Activated CD4-positive, CD25-positive, alpha-beta regulatory T cell treated with anti-CD3 and anti-CD28 coated beads, Interleukin-2, amount 50 U/mL, for 16 hours (primary cell): ENCODE measurements around the gene ERCC1.
"Not testable (repeated sequence)": the region's sequence is repeated elsewhere in the genome, so short reads cannot be mapped to it uniquely, and the experiment has no call there.

Source experiments
- DNase-seq: peaks from one replicate; pipeline ENCODE4 v3.0.0-alpha.2; 2020; ENCODE audit warnings: low read depth, low spot score

The ERCC1 gene

DNA sequence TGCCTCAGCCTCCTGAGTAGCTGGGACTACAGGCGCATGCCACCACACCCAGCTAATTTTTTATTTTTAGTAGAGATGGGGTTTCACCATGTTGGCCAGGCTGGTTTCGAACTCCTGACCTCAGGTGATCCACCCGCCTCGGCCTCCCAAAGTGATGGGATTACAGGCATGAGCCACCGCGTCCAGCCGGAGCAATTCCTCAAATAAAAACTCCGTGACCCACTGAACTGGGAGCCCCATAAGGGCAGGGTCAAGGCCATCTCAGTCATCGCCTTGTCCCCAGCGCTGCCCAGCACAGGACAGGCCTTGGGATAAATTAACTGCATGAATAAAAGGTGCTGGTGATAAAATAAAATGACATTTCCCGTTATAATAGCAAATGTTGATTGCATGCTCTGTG, 6.2 kb upstream of the ERCC1 start:
- DNase-seq, result not testable (repeated sequence)

- no peak for DNase-seq
Observed at GRCh38 chr19:45428384-45429231, 4.9 kb upstream of the ERCC1 start.

- no peak for DNase-seq
Observed at GRCh38 chr19:45424191-45425058, 708 bp upstream of the ERCC1 start.

- DNase-seq, result no peak
Observed at GRCh38 chr19:45423033-45423588, 606 bp downstream of the ERCC1 start.

GRCh38 chr19:45421947-45422498, 1.7 kb downstream of the ERCC1 start:
- no peak for DNase-seq

DNA sequence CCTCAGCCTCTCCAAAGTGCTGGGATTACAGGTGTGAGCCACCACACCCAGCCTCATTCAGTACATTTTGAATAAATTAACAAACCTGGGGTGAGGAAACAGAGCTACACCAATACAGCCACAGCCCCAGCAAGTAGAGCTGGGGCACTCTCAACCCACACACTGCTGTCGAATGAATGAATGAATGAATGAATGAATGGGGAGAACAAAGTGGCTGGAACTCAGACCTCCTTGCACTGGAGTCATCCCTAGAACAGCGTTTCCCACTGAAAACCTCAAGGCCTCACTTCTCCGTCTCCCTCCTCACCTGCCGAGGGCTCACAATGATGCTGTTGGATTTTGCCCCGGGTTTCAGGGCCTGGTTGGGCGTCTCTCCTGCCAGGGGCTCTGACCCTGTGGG, 2.8 kb downstream of the ERCC1 start:
- DNase-seq, result no peak

DNA sequence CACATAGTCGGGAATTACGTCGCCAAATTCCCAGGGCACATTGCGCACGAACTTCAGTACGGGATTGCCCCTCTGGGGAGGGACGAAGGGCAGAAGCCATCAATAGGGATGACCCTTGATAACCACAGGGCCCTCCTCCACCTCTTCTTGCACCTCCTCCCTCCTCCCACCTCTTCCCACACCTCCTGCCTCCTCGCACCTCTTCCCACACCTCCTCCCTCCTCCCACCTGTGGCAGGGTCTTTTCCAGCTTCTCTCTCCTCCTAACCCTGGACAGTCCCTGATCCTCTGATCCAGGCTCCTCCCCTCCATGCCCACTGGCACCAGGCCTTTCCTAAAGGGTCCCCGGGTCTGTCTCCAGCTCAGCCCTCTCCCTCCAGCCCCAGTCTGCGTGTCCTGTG, 3.4 kb downstream of the ERCC1 start:
- no peak for DNase-seq

DNA sequence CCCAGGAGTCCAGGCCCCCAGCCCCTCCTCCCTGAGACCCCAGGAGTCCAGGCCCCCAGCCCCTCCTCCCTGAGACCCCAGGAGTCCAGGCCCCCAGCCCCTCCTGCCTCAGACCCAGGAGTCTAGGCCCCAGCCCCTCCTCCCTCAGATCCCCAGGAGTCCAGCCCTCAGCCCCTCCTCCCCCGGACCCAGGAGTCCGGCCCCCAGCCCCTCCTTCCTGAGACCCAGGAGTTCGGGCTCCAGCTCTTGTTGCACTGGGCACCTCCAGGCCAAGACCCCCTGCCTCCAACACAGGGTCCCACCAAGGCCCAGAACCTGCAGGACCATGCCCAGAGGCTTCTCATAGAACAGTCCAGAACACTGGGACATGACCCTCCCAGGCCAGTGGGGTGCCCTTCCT, 3.8 kb downstream of the ERCC1 start:
- DNase-seq, result no peak

- DNase-seq, result no peak
Observed at GRCh38 chr19:45419396-45419795, 4.3 kb downstream of the ERCC1 start.

DNA sequence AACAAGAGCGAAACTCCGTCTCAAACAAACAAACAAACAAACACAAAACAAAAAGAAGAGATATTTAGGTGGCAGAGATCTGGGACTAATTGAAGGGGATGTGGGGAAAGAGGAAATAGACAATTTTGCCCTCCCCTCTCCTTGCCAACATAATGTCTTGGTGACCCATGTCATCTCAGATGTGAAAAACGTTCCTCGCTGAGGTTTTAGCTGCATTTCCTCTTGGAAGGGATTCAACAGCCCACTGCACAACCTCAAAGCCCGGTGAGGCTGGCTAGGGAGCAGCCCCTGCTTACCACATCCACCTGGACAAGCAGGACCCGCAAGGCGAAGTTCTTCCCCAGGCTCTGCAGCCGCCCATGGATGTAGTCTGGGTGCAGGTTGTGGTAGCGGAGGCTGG, 4.9 kb downstream of the ERCC1 start:
- DNase-seq, result no peak

GRCh38 chr19:45417151-45417550, 6.6 kb downstream of the ERCC1 start:
- no peak for DNase-seq

DNA sequence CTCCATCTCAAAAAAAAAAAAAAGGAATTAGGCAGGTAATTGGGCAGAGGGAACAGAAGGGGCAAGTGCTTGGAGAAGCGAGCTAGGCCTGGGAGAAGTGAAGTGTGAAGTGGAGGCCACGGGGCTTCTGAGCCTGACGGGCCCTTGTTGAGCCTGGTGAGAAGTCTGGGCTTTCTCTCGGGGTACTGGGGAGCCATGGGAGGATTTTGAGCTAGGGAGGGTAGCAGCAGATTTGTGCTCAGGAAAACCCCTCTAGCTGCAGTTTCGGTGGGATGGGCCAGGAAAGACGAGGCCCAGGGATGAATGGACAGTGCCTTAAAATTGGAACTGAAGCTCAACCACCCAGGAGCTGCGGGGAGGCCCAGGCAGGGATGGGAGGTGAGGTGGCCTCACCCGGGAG, 9.2 kb downstream of the ERCC1 start:
- DNase-seq, result no peak

DNA sequence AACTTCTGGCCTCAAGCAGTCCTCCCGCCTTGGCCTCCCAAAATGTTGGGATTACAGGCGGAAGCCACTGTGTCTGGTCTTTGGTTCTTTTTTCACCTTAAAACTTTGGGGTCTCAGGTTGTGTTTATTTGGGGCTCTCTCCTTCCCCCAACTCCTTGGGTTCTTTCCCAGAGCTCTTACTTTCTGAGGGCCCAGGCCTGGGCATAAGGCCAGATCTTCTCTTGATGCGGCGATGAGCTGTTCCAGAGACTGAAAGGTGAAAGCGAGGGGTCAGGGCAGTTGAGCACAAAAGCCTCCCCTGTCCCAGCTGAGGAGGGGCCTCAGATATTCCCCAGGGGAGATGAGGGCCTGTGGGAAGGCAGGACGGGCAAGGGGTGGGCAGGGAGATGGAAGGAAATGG, 10.2 kb downstream of the ERCC1 start:
- no peak for DNase-seq

DNA sequence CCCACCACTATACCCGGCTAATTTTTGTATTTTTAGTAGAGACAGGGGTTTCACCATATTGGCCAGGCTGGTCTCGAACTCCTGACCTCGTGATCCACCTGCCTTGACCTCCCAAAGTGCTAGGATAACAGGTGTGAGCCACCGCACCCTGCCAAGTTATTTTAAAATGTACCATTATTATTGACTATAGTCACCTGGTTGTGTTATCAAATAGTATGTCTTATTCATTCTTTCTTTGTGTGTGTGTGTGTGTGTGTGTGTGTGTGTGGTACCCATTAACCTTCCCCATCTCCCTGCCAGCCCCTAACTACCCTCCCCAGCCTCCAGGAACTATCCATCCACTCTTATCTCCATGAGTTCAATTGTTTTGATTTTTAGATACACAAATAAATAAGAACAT, 13.4 kb downstream of the ERCC1 start:
- not testable (repeated sequence) for DNase-seq

- no peak for DNase-seq
Observed at GRCh38 chr19:45409557-45409920, 14.2 kb downstream of the ERCC1 start.

DNA sequence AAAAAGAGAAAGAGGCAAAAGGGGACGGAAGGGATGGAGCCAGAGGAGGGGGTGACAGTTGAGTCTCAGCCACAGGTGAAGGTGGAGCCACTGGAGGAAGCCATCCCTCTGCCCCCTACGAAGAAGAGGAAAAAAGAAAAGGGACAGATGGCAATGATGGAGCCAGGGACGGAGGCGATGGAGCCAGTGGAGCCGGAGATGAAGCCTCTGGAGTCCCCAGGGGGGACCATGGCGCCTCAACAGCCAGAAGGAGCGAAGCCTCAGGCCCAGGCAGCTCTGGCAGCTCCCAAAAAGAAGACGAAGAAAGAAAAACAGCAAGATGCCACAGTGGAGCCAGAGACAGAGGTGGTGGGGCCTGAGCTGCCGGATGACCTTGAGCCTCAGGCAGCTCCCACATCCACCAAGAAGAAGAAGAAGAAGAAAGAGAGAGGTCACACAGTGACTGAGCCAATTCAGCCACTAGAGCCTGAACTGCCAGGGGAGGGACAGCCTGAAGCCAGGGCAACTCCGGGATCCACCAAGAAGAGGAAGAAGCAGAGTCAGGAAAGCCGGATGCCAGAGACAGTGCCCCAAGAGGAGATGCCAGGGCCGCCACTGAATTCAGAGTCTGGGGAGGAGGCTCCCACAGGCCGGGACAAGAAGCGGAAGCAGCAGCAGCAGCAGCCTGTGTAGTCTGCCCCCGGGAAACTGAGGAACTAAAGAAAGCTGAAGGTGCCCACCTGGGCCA, 14.7 kb downstream of the ERCC1 start:
- DNase-seq, result no peak

DNA sequence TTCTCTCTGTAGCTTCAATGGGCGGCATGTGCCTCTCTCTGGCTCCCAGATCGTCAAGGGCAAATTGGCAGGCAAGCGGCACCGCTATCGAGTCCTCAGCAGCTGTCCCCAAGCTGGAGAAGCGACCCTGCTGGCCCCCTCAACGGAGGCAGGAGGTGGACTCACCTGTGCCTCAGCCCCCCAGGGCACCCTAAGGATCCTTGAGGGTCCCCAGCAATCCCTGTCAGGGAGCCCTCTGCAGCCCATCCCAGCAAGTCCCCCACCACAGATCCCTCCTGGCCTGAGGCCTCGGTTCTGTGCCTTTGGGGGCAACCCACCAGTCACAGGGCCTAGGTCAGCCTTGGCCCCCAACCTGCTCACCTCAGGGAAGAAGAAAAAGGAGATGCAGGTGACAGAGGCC, 15.6 kb downstream of the ERCC1 start:
- no peak for DNase-seq

- DNase-seq, result not testable (repeated sequence)
Observed at GRCh38 chr19:45407585-45407984, 16.1 kb downstream of the ERCC1 start.

GRCh38 chr19:45407091-45407375, 16.7 kb downstream of the ERCC1 start:
- no peak for DNase-seq

DNA sequence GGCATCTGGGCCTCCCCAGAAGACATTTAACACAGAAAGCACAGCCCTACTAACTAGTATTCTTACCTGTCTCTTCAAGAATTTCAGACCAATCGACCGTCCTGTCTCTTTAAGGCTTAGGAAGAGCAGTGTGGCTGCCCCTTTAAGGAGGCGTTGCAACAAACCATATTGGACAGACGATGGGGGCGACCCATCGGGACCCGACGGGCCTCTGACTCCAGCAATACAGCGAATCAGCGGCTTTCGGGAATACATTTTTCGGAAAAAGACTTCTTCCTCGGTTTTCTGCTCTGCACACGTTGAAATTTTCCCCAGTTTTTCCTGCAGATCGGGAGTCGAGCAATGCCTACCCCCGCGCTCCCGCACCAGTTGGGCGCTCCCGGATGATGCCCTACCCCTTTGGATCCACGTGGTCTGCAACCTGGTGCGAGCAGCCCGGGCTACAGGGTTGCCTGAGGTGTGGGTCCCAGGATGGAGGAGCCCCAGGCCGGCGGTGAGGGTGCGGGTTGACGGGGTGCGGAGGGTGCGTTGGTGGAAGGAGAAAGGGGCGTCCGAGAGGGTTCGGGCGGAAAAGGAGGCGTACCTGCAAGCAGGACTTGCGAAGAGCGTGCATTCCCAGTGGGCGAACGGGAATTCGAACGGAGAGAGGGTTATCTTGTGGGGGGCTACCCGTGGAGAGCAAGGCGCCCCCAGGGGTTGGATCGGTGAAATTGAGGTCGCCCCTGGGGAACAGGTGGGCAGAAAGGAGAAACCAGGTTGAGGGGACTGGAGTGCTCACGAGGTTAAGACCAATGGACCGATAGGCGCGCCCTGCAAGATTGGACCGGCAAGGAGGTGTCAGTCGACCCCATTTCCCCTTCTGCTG, 17.3 kb downstream of the ERCC1 start, which contains the start of gene POLR1G:
Gene POLR1G (plus strand): TSS at position 419 of the 865 bp plus-strand sequence. CDS start 53 bp downstream, at position 472.
- DNase-seq, result peak; percentile 61
